Sigmoid colon (tissue), 3 donors: ENCODE results near the gene MRPS12.

Experiments used
- POLR2A ChIP-seq, 2 donors: fragments of 450-650 bp; IDR thresholded peaks; one replicate each; pipeline ENCODE4 v1.6.1; 2016; ENCODE audit warnings: antibody characterized with exemption in 2 of 2, mild to moderate bottlenecking in 2 of 2, moderate library complexity in 2 of 2
- TF ChIP-seq, protein P1 (sequence below), 4 experiments: fragments of 450-650 bp in 3 of 4; fragments of 200-600 bp in 1 of 4; IDR thresholded peaks; one replicate each; pipeline ENCODE4 v1.5.1; 2016 to 2019; ENCODE audit warnings: antibody characterized with exemption in 4 of 4, mild to moderate bottlenecking in 3 of 4, moderate library complexity in 2 of 4

DNA sequence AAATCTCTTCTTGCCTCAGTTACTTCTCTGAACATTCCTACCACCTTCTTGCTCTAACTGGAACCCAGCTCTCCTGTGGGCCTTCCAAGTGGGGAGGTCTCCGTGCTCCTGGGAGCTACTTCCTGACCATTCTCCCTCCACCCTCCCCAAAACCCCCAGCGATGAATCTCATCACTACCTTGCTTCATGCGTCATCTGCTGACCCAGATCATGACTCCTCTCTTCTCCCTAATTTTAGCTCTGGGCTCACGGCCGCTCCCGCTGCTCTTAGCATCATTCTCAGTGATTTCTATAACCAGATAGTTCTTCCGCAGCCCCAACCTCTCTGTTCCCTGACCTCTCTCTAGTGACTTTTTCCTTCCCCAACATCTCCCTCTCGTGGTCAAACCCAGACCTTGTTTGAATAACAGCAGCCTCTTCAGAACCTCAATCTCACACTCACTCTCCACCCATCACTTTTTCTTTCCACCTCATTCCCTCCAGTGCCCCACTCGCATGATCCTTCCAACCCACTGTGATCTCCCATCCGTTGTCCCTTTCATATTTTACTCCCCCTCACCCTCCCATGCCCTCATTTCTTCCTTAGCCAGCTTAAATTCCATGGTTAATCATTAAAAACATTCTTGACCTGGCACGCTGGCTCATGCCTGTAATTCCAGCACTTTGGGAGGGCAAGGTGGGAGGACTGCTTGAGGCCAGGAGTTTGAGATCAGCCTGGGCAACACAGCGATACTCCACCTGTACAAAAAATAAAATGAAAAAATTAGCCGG lies 21.8 kb downstream of the MRPS12 start:
- TF ChIP-seq, protein P1, sequence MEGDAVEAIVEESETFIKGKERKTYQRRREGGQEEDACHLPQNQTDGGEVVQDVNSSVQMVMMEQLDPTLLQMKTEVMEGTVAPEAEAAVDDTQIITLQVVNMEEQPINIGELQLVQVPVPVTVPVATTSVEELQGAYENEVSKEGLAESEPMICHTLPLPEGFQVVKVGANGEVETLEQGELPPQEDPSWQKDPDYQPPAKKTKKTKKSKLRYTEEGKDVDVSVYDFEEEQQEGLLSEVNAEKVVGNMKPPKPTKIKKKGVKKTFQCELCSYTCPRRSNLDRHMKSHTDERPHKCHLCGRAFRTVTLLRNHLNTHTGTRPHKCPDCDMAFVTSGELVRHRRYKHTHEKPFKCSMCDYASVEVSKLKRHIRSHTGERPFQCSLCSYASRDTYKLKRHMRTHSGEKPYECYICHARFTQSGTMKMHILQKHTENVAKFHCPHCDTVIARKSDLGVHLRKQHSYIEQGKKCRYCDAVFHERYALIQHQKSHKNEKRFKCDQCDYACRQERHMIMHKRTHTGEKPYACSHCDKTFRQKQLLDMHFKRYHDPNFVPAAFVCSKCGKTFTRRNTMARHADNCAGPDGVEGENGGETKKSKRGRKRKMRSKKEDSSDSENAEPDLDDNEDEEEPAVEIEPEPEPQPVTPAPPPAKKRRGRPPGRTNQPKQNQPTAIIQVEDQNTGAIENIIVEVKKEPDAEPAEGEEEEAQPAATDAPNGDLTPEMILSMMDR (IDR thresholded peaks at IDR 0.05) = no peak
- TF ChIP-seq POLR2A (IDR thresholded peaks at IDR 0.05) = no peak
